HepG2 (cell line): Measurements from ENCODE around the gene ZBED6. TPM values are rescaled to one million over a fixed set of nuclear protein-coding genes. Genes with fewer than 3 reads are reported as not detected.

Experiments
- ATAC-seq: fragments of 200-7000 bp; cut with Tn5 transposase; 3 replicates; pipeline ENCODE4 v1.9.1; 2020; ENCODE audit warnings: mild to moderate bottlenecking, moderate library complexity
- BruUV-seq: library from RNA; stranded (reverse); fragments of 400-500 nt; replicated peaks from 2 replicates; lab custom pipeline; 2021; lab: Mats Ljungman, UMichigan
- CTCF ChIA-PET: fragments of 300-600 bp; formaldehyde crosslinking; extraction: SDS; loops from one replicate; lab custom pipeline; 2021; ENCODE audit warnings: low total read pairs, inconsistent platforms, low intra/inter-chr PET ratio; lab: Yijun Ruan, JAX
- POLR2A ChIA-PET: fragments of 350-600 bp; sonication (Branson Sonifier 250); formaldehyde crosslinking; loops from one replicate; lab custom pipeline; 2020; ENCODE audit warnings: antibody characterized with exemption, inconsistent platforms; lab: Yijun Ruan, JAX
- DNase-seq: peaks from one replicate; pipeline ENCODE4 v3.0.0-alpha.2; 2015; ENCODE audit warnings: low spot score
- FAIRE-seq: peaks from 3 replicates; lab custom pipeline; 2011; peaks lifted over from hg19 to GRCh38; lab: Jason Lieb, UNC
- H2AFZ ChIP-seq: one replicate; pipeline ENCODE4 v1.6.1; 2011; ENCODE audit warnings: low read length, inconsistent platforms
- H3K27ac ChIP-seq: fragments of 300-600 bp; 3 replicates; pipeline ENCODE4 v1.8.0; 2011; ENCODE audit warnings: mixed run types, mild to moderate bottlenecking, mixed read lengths, low read length, inconsistent platforms; ENCODE audit not compliant: insufficient read depth; ENCODE audit errors: extremely low read length
- H3K27me3 ChIP-seq, 2 experiments: fragments of 200-600 bp in 1 of 2; 2 replicates in 1 of 2; 3 replicates in 1 of 2; pipeline versions ENCODE4 v1.6.0 to v1.8.0; 2011; ENCODE audit warnings: low read length in 2 of 2, mild to moderate bottlenecking in 2 of 2, moderate library complexity in 2 of 2, inconsistent platforms in 1 of 2; ENCODE audit not compliant: insufficient read depth in 2 of 2, control insufficient read depth in 1 of 2
- H3K36me3 ChIP-seq, 2 experiments: fragments of 200-600 bp in 1 of 2; replicated peaks in 1 of 2; 2 replicates in 1 of 2; 3 replicates in 1 of 2; pipeline versions ENCODE4 v1.5.1 to v1.8.0; 2011; ENCODE audit warnings: low read length in 2 of 2, inconsistent platforms in 1 of 2; ENCODE audit not compliant: insufficient read depth in 2 of 2, control insufficient read depth in 1 of 2
- H3K4me1 ChIP-seq: 2 replicates; pipeline ENCODE4 v1.5.1; 2012; ENCODE audit warnings: low read length, inconsistent platforms; ENCODE audit not compliant: insufficient read depth
- H3K4me2 ChIP-seq: 2 replicates; pipeline ENCODE4 v1.6.0; 2011; ENCODE audit warnings: low read depth, low read length, inconsistent platforms
- H3K4me3 ChIP-seq, 3 experiments: fragments of 200-600 bp in 1 of 3; sonication (generic), shearing (Covaris generic) in 1 of 3; replicated peaks in 1 of 3; 2 replicates each; pipeline ENCODE4 v1.5.1; 2011 to 2016; ENCODE audit warnings: low read length in 3 of 3, inconsistent platforms in 2 of 3, low read depth in 2 of 3, mild to moderate bottlenecking in 2 of 3, control low read depth in 1 of 3, mixed read lengths in 1 of 3; ENCODE audit not compliant: insufficient read depth in 1 of 3
- H3K79me2 ChIP-seq: one replicate; pipeline ENCODE4 v1.6.1; 2011; ENCODE audit warnings: low read length, inconsistent platforms; ENCODE audit not compliant: insufficient read depth
- H3K9ac ChIP-seq: 2 replicates; pipeline ENCODE4 v1.6.0; 2011; ENCODE audit warnings: mild to moderate bottlenecking, low read depth, low read length, inconsistent platforms; ENCODE audit not compliant: insufficient read depth
- H3K9me3 ChIP-seq: 2 replicates; pipeline ENCODE4 v1.5.1; 2012; ENCODE audit warnings: mild to moderate bottlenecking, low read length
- H4K20me1 ChIP-seq: 2 replicates; pipeline ENCODE4 v1.6.0; 2011; ENCODE audit warnings: inconsistent platforms, mild to moderate bottlenecking, low read length, moderate library complexity; ENCODE audit not compliant: insufficient read depth
- GLI4 ChIP-seq: sonication (generic); formaldehyde crosslinking; IDR thresholded peaks from 2 replicates; pipeline ENCODE4 v1.5.1; 2020; ENCODE audit warnings: missing genetic modification reagents, mild to moderate bottlenecking, moderate library complexity, borderline replicate concordance
- MIER3 ChIP-seq: IDR thresholded peaks from 2 replicates; pipeline ENCODE4 v1.6.1; 2016; ENCODE audit warnings: missing compliant biosample characterization, borderline replicate concordance
- MTA1 ChIP-seq: sonication (generic); formaldehyde crosslinking; IDR thresholded peaks from 2 replicates; pipeline ENCODE4 v1.4.0; 2020; ENCODE audit warnings: missing genetic modification reagents, mild to moderate bottlenecking, borderline replicate concordance
- PPARG ChIP-seq: conservative IDR thresholded peaks from 2 replicates; pipeline ENCODE4 v1.6.1; 2016; ENCODE audit warnings: missing biosample characterization, missing genetic modification reagents
- RFX5 ChIP-seq: IDR thresholded peaks from 2 replicates; pipeline ENCODE4 v1.6.1; 2011; ENCODE audit warnings: low read depth, low read length, improper control_type of control experiment
- SNAPC2 ChIP-seq: sonication (generic); formaldehyde crosslinking; IDR thresholded peaks from 2 replicates; pipeline ENCODE4 v1.8.1; 2022; ENCODE audit warnings: mild to moderate bottlenecking, missing genetic modification reagents
- STAG1 ChIP-seq: sonication (generic); formaldehyde crosslinking; IDR thresholded peaks from 2 replicates; pipeline ENCODE4 v1.4.0; 2020; ENCODE audit warnings: missing genetic modification reagents
- YEATS4 ChIP-seq: sonication (generic); formaldehyde crosslinking; IDR thresholded peaks from 2 replicates; pipeline ENCODE4 v1.4.0; 2020; ENCODE audit warnings: missing genetic modification reagents, borderline replicate concordance
- ZSCAN21 ChIP-seq: sonication (generic); formaldehyde crosslinking; IDR thresholded peaks from 2 replicates; pipeline ENCODE4 v1.8.0; 2022; ENCODE audit warnings: mild to moderate bottlenecking, missing genetic modification reagents, moderate library complexity, borderline replicate concordance
- ZZZ3 ChIP-seq: sonication (generic); formaldehyde crosslinking; IDR thresholded peaks from 2 replicates; pipeline ENCODE4 v1.4.0; 2020; ENCODE audit warnings: missing genetic modification reagents, mild to moderate bottlenecking, borderline replicate concordance
- WGBS: methylation state at CpG from one replicate; pipeline ENCODE4 v1.1.6; 2017; ENCODE audit warnings: low lambda C conversion rate; 5-methylcytosine and 5-hydroxymethylcytosine counted together
- in situ Hi-C: cut with HindIII; loops from 2 replicates; pipeline ENCODE4 v1.10.0; 2017; ENCODE audit warnings: low pct_unique_long_range_greater_than_20kb; ENCODE audit not compliant: extremely low pct_ligation_motif_present
- intact Hi-C: fragments of 100-400 bp; cut with micrococcal nuclease; formaldehyde crosslinking; loops from one replicate; pipeline ENCODE4 v1.10.0; 2022; ENCODE audit not compliant: unreplicated experiment
- polyA plus RNA-seq, 8 experiments: library from polyadenylated mRNA; depleted of rRNA in 3 of 8; stranded (reverse) in 7 of 8; unstranded in 1 of 8; fragments of >200 nt; fragmentation: Illumina TruSeq in 4 of 8; extraction: Trizol in 4 of 8; gene quantifications; 2 replicates each; pipeline versions ENCODE4 v1.2.1 to v1.2.3, GENCODE V29; 2011 to 2016; ENCODE audit warnings: low read depth in 4 of 8, missing spikeins in 1 of 8, mixed read lengths in 1 of 8; ENCODE audit not compliant: insufficient read depth in 1 of 8
- total RNA-seq, 5 experiments: library from RNA; depleted of rRNA; stranded (reverse); fragments of >200 nt; fragmentation: Illumina TruSeq; extraction: Trizol; gene quantifications; 2 replicates each; pipeline ENCODE4 v1.2.3, GENCODE V29; 2016; ENCODE audit warnings: low read depth in 1 of 5
- TF ChIP-seq, protein P1 (sequence below): sonication (generic); formaldehyde crosslinking; IDR thresholded peaks from 2 replicates; pipeline ENCODE4 v1.5.0; 2020; ENCODE audit warnings: mild to moderate bottlenecking, missing genetic modification reagents, moderate library complexity
- TF ChIP-seq, protein P2 (sequence below): sonication (generic); formaldehyde crosslinking; IDR thresholded peaks from 2 replicates; pipeline ENCODE4 v1.8.0; 2022; ENCODE audit warnings: mild to moderate bottlenecking, missing genetic modification reagents, borderline replicate concordance
- TF ChIP-seq, protein P3 (sequence below): IDR thresholded peaks from 2 replicates; pipeline ENCODE4 v1.6.1; 2018; ENCODE audit warnings: missing genetic modification reagents

The ZBED6 gene
- total and polyA plus RNA-seq, 2 of the 13 experiments (the other 11 are each of a cell fraction or from before 2014, with no cell fraction given) = 9.3 to 12.5 TPM

GRCh38 chr1:203776636-203777035 is 18.8 kb upstream of the ZBED6 start:
- Histone ChIP-seq H3K4me1 (no peaks in the 10 kb centered on the region), H2AFZ (no peak overlapping the region), H3K27me3 (no peaks in the 10 kb centered on the region; a peak in 1 of 5 replicates), H3K9ac (no peak overlapping the region), H3K4me3 (no peak overlapping the region), H3K36me3 (no peaks in the 10 kb centered on the region), H3K9me3 (no peaks in the 10 kb centered on the region), H3K79me2 (no peaks in the 10 kb centered on the region), H3K4me2 (no peak overlapping the region), H4K20me1 (no peaks in the 10 kb centered on the region), H3K27ac (no peak overlapping the region)
- DNase-seq = no peak
- in situ Hi-C loops (no loop called here), intact Hi-C loops (no loop called here)
- POLR2A ChIA-PET = no interaction called here
- CTCF ChIA-PET = no interaction called here
- BruUV-seq = no TSS peak
- peak; percentile 74 for ATAC-seq
- 34% methylated on average over 4 of the region's 4 CpGs for WGBS
- TF ChIP-seq MTA1 (CRISPR knock-in tag) = no peak
- TF ChIP-seq MIER3 = no peak
- no peak for TF ChIP-seq PPARG
- no peak for TF ChIP-seq SNAPC2
- TF ChIP-seq, protein P1, sequence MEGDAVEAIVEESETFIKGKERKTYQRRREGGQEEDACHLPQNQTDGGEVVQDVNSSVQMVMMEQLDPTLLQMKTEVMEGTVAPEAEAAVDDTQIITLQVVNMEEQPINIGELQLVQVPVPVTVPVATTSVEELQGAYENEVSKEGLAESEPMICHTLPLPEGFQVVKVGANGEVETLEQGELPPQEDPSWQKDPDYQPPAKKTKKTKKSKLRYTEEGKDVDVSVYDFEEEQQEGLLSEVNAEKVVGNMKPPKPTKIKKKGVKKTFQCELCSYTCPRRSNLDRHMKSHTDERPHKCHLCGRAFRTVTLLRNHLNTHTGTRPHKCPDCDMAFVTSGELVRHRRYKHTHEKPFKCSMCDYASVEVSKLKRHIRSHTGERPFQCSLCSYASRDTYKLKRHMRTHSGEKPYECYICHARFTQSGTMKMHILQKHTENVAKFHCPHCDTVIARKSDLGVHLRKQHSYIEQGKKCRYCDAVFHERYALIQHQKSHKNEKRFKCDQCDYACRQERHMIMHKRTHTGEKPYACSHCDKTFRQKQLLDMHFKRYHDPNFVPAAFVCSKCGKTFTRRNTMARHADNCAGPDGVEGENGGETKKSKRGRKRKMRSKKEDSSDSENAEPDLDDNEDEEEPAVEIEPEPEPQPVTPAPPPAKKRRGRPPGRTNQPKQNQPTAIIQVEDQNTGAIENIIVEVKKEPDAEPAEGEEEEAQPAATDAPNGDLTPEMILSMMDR = peak; percentile 42
- 0 out of 2 replicates have a peak, but pooled peaks have one; percentile 40 for TF ChIP-seq RFX5
- TF ChIP-seq STAG1 (CRISPR knock-in tag) = peak; percentile 47
- FAIRE-seq = peak; percentile 52

DNA sequence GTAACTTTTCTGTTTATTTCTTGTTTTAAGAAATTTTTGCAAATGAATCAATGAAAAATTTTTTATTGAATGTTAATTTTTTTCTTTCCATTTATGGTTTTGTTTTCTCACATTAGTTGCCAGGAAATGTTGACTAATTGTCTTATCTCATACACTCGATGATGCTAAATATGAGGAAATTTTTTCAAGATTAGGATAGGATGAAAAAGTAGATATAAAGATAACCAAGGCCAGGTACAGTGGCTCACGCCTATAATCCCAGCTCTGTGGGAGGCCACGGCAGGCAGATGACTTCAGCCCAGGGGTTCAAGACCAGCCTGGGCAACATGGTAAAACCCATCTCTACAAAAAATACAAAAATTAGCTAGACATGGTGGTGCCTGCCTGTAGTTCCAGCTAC is 17.8 kb upstream of the ZBED6 start:
- intact Hi-C loops (no loop called here), in situ Hi-C loops (no loop called here)
- no peak for FAIRE-seq
- H4K20me1 ChIP-seq = no peaks in the 10 kb centered on the region
- H3K4me3 ChIP-seq = no peak overlapping the region
- TF ChIP-seq, protein P2, sequence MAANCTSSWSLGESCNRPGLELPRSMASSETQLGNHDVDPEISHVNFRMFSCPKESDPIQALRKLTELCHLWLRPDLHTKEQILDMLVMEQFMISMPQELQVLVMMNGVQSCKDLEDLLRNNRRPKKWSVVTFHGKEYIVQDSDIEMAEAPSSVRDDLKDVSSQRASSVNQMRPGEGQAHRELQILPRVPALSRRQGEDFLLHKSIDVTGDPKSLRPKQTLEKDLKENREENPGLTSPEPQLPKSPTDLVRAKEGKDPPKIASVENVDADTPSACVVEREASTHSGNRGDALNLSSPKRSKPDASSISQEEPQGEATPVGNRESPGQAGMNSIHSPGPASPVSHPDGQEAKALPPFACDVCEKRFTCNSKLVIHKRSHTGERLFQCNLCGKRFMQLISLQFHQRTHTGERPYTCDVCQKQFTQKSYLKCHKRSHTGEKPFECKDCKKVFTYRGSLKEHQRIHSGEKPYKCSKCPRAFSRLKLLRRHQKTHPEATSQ (CRISPR knock-in tag) = no peak
- TF ChIP-seq, protein P3, sequence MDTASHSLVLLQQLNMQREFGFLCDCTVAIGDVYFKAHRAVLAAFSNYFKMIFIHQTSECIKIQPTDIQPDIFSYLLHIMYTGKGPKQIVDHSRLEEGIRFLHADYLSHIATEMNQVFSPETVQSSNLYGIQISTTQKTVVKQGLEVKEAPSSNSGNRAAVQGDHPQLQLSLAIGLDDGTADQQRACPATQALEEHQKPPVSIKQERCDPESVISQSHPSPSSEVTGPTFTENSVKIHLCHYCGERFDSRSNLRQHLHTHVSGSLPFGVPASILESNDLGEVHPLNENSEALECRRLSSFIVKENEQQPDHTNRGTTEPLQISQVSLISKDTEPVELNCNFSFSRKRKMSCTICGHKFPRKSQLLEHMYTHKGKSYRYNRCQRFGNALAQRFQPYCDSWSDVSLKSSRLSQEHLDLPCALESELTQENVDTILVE = no peak
- TF ChIP-seq ZSCAN21 (CRISPR knock-in tag) = no peak
- no peak for TF ChIP-seq YEATS4 (CRISPR knock-in tag)
- TF ChIP-seq ZZZ3 (CRISPR knock-in tag) = no peak
- TF ChIP-seq GLI4 (CRISPR knock-in tag) = no peak
- H2AFZ ChIP-seq = no peak overlapping the region
- no peaks in the 10 kb centered on the region for H3K36me3 ChIP-seq
- ChIA-PET CTCF (no interaction called here), POLR2A (no interaction called here)
- no peak overlapping the region for H3K27ac ChIP-seq
- H3K27me3 ChIP-seq = no peaks in the 10 kb centered on the region; a peak in 1 of 5 replicates
- WGBS = 64% methylated on average over 3 of the region's 3 CpGs
- no peak overlapping the region for H3K9ac ChIP-seq
- H3K4me1 ChIP-seq = no peaks in the 10 kb centered on the region
- H3K79me2 ChIP-seq = no peaks in the 10 kb centered on the region
- no peak for DNase-seq
- H3K9me3 ChIP-seq = no peaks in the 10 kb centered on the region
- no peak overlapping the region for H3K4me2 ChIP-seq
- no peak for ATAC-seq
- no TSS peak for BruUV-seq
